CD4-positive, alpha-beta T cell treated with Interleukin-2 at 100 ng/mL for 4 hours (primary cell): ENCODE data around the gene AP4S1.
"Not testable (repeated sequence)": the region's sequence is repeated elsewhere in the genome, so short reads cannot be mapped to it uniquely, and the experiment has no call there.

ENCODE experiments used
- DNase-seq: peaks from one replicate; pipeline ENCODE4 v3.0.0-alpha.2; 2020; ENCODE audit warnings: low spot score

The AP4S1 gene

DNA sequence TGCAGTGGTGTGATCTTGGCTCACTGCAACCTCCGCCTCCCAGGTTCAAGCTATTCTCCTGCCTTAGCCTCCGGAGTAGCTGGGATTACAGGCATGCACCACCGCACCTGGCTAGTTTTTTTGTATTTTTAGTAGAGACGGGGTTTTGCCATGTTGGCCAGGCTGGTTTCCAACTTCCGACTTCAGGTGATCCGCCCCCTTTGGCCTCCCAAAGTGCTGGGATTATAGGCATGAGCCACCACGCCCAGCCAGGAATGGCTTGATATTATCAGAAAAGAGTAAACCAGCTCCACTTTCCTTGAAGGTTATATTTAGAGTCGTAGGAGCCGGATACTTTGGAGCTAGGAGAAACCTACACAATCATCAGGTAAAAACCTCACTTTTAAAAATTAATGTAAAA is 61.0 kb downstream of the AP4S1 start:
- DNase-seq = not testable (repeated sequence)

DNA sequence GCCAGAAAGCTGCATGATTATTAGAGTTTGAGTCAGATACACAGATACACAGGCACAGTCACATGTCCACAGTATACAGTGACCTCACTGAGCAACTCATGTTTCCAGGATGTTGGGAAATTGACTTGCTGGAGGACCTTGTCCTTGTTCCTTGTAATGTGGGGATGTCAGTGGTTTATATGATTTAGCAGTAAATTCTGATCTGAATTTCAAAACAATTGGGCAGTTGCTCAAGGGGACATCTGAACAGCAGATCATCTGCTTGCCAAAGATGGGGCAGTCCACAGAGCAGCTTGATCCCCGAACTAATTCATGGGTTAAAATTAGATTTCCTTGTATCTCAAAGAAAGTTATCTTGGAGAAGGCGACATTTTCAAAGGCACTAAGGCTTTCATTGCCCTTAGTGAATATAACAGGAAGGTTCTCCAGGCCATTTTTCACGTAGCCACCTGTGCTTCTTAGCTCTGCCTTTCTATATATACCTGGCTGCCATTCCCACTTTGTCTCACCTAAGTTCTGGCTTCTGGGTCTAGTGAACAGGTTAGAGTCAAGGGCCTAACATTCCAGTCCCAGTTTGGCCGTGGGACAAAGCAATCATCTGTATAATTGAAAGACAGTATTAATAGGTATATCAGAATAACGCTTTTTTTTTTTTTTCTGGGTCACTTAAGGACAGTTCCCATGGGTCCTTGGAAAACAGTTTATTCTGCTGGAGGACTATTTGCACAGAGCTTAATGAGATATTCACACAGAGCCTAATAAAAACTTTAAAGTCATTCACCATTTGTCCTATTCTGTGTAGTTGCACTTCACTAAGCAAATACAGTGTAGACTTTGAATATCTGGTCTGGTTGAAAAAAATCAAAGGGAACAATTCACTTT is 65.7 kb downstream of the AP4S1 start:
- DNase-seq = no peak

DNA sequence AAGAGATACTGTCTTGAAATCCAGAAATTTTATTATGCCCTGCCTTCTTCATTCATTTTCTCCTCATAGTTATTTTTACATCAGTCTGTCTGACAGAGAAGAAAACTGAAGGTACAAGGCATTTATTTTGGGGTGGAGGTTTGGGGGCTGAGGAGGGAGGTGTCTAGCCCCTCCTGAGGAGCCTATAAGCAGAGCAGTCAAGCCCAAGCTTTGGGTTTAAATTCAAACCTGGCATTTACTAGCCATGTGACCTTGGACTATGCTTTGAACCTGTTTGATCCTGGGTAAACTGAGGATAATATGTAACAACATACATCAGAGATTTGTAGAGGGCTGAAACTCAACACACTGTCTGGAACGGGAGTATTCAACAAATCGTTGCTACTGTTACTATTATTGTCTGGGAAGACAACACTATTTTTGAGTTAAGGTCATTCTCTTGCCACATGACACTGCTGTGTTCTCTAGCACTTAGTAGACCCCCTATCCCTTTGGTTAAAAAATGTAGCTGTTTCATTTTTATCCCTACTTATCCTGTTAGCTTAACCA is 66.8 kb downstream of the AP4S1 start:
- no peak for DNase-seq

DNA sequence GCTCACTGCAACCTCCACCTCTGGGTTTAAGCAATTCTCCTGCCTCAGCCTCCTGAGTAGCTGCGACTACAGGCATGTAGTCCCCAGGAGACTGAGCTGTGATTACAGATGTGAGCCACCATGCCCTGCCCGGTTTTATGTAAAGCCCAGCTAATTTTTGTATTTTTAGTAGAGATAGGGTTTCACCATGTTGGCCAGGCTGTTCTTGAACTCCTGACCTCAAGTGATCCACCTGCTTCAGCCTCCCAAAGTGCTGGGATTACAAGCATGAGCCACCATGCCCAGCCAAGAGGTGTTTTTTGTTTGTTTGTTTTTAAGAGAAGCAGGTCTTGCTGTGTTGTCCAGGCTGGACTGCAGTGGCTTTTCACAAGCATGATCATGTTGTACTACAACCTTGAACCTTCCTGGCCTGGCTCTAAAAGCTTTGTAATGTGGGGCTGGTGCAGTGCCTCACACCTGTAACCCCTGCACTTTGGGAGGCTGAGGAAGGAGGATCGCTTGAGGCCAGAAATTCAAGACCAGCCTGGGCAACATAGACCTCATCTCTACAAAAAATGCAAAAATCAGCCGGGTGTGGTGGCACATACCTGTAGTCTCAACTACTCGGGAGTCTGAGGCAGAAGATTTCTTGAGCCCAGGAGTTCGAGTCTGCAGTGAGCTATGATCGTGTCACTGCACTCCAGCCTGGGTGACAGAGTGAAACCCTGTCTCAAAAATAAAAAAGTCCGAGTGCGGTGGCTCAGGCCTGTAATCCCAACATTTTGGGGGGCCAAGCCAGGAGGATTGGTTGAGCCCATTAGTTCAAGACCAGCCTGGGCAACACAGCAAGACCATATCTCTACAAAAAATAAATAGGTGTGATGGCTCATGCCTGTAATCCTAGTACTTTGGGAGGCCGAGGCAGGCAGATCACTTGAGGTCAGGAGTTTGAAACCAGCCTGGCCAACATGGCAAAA is 68.7 kb downstream of the AP4S1 start:
- not testable (repeated sequence) for DNase-seq

DNA sequence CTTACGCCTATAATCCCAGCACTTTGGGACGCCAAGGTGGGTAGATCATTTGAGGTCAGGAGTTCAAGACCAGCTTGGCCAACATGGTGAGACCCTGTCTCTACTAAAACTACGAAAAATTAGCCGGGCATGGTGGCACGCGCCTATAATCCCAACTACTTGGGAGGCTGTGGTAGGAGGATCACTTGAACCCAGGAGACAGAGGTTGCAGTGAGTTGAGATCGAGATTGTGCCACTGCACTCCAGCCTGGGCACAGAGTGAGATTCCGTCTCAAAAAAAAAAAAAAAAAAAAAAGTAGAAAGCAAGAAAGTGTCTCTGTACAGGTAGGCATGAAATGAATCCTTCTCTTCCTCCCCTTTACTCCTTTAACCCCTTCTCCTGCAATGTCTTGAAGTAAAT is 70.4 kb downstream of the AP4S1 start:
- not testable (repeated sequence) for DNase-seq

DNA sequence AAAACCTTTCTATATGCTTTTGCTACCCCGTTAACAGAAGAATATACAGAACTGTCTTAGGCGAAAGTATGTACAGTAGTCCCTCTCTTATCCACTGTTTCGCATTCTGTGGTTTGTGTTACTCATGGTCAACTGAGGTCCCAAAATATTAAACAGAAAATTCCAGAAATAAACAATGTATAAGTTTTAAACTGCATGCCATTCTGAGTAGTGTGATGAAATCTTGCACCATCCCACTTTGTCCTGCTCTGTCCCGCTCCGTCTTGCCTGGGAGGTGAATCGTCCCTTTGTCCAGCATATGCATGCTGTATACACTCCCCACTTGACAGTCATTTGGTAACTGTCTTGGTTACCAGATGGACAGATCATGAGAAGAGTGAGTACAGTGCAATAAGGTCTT is 70.8 kb downstream of the AP4S1 start:
- DNase-seq = no peak

DNA sequence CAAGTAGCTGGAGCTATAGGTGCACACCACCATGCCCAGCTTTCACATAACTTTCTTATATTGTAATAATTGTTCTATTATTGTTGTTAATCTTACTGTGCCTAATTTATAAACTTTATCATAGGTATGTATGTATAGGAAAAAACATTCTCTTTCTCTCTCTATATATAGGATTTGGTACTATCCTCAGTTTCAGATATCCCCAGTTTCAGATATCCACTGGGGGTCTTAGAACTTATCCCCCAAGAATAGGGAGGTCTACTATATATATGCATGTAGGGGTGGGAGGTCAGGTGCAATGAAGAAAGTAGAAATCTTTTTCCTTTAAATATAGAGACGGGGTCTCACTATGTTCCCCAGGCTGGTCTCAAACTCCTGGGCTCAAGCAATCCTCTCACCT is 71.6 kb downstream of the AP4S1 start:
- DNase-seq = no peak

DNA sequence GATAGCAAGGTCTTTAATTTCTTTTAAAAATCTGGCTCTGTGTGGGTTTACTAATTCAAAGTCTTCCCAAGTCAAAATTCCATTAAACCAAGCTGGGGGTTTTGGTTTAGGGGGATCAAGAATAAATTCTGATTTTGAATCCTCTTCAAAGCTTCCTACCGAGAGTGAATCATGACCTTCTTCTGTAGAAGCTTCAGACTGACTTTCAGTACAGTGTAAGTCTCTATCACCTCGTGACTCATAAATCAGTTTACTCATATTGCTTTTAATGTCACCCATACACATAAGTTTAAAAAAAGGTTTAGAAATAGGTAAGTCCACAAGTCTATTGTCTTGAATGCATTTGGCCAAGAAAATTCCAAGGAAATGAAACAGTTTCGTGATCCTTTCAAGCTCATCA is 81.3 kb downstream of the AP4S1 start:
- DNase-seq = no peak

DNA sequence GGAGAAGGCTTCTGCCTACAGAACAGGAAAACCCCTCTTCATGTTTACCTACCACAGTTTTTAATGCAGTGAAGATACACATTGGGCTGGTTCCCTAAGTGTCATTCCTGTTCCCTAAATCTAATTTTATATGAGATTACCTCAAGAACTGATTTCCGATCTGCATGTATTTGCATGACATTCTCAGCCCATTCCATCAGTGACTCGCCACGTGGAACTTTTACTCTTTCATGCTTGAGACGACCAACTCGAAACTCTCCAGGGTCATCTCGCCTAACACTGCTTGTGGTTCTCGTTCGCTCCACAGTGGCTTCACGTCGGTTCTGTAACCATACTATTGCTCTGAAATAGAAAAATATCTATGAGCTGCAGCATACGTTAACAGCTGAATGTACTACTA is 83.8 kb downstream of the AP4S1 start:
- no peak for DNase-seq

DNA sequence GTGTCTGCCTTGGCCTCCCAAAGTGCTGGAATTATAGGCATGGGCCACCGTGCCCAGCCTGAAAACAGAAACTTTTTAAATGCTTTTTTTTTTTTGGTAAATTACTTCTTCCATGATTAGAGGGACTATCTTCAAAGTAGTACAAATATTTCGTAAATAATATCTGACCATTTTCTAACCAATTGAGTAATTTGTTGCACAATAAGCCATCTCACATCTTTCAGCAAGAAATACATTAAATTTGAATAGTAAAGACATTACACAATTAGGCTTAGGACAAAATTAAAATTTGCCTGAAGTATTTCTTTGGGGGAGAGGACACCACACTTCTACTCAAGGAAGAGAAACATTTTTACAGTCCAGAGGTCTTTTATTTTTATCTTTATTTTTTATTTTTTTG is 85.4 kb downstream of the AP4S1 start:
- no peak for DNase-seq

DNA sequence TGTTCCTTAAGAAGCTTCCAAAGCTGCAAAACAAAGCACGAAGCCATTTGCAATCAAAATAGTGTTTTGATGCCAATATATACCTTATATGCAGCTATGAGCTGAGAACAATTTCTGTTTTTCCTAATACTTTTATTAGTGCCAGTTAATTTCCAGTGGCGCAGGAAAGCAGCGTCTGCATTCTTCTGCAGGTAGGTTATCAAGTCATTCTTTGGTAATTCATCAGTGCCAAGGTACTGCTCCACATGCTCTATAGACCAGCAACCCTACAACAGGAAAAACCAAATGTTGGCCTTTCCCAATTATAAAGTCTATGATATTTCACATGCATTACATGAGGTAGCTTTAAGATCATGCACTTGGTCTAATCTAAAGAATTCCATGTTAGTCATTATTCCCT is 88.3 kb downstream of the AP4S1 start:
- no peak for DNase-seq

DNA sequence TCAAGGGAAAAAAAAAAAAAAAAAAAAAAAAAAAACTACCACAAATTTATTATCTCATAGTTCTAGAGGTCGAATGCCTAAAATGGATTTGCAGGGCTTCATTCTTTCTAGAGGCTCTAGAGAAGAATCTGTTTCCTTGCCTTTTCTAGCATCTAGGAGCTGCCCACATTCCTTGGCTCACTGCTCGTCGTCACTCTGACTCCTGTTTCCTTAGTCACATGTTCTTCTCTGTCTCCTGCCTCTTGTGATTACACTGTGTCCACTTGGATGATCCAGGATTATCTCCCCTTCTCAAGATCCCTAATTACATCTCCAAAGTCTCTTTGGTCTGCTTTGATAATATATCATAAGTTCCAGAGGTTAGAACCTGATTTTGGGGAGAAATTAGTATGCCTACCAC is 93.4 kb downstream of the AP4S1 start:
- no peak for DNase-seq

DNA sequence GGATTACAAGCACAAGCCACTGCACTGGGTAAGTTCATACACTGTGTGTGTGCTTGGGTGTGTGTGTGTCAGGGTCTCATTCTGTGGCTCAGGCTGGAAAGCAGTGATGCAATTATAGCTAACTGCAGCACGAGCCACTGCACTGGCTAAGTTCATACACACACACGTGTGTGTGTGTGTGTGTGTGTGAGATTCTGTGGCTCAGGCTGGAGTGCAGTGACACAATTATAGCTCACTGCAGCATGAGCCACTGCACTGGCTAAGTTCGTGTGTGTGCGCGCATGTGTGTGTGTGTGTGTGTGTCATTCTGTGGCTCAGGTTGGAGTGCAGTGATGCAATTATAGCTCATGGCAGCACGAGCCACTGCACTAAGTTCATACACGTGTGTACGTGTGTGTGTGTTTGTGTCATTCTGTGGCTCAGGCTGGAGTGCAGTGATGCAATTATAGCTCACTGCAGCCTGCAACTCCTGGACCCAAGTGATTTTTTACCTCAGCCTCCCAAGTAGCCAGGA is 96.7 kb downstream of the AP4S1 start:
- DNase-seq = no peak

DNA sequence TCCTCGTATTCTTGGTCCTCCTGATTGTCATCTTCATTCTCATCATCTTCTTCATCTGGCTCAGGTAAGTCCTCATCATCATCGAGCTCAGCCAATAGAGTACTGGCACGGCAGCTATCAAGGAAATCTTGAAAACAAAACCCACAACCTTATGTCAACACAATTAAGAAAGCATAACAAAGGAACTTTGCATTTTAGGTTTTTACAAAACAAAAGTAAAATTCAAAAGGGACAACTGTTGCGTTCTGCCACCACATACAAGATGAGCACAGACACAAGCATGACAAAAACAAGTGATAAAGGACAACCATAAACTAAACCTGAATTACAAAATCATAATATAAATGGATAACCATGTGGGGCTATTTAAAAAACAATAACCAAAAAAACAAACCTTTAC is 97.5 kb downstream of the AP4S1 start:
- no peak for DNase-seq

DNA sequence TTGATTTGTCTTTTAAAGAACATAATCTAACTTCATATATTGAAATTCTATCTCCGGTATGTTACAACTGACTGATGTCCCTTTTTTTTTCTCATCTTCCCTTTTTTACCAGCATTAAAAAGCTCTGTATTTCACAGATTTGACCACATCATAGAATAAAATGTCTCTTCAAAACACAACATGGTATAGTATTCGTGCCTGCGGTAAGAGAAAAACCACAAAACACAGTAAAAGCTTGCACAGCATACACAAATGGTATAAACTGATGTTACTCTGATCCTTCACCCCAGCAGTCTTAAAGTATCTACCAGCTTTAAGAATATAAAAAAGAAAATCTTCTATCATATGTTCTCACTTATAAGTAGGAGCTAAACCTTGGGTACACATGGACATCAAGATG is 98.7 kb downstream of the AP4S1 start:
- DNase-seq = peak; percentile 67

DNA sequence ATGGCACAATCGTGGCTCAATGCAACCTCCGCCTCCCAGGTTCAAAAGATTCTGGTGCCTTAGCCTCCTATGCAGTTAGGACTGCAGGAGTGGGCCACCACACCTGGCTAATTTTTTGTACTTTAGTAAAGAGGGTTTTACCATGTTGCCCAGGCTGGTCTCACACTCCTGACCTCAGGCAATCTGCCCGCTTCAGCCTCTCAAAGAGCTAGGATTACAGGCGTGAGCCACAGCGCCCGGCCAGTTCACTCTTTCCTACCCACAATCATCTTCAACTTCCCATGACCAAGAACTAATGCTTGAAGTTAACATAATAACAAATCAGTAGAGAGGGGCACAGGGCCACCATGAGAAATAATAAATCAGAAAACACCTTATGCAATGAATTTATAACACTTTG is 99.8 kb downstream of the AP4S1 start:
- DNase-seq = no peak

DNA sequence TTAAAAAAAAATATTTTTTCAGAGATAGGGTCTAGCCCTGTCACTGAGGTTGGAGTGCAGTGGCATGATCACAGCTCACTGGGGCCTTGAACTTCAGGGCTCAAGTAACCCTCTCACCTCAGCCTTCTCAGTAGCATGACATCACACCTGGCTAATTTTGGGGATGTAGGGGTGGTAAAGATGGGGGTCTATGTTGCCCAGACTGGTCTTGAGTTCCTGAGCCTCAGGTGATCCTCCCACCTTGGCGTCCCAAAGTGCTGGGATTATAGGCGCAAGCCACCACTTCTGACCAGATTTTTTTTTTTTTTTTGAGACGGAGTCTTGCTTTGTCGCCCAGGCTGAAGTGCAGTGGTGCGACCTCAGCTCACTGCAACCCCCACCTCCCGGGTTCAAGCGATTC is 101.2 kb downstream of the AP4S1 start:
- no peak for DNase-seq

DNA sequence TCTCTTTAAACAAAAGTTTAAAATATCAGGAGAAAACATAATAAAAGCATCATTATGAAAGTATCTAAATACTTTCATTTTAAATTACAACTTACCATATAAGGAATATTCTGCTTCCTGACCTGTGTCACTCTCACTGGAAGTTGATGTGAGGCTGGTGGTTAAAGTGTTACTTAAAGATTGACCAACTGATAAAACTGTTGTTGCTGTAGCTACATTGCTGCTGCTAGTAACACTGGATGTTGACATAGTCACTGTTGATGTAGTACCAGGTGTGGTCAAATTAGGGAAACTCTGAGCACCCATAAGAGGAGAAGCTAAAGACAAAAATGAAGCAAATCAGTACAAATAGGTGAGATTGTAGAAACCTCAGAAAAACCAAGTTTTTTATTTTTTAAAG is 102.2 kb downstream of the AP4S1 start:
- peak; percentile 84 for DNase-seq

DNA sequence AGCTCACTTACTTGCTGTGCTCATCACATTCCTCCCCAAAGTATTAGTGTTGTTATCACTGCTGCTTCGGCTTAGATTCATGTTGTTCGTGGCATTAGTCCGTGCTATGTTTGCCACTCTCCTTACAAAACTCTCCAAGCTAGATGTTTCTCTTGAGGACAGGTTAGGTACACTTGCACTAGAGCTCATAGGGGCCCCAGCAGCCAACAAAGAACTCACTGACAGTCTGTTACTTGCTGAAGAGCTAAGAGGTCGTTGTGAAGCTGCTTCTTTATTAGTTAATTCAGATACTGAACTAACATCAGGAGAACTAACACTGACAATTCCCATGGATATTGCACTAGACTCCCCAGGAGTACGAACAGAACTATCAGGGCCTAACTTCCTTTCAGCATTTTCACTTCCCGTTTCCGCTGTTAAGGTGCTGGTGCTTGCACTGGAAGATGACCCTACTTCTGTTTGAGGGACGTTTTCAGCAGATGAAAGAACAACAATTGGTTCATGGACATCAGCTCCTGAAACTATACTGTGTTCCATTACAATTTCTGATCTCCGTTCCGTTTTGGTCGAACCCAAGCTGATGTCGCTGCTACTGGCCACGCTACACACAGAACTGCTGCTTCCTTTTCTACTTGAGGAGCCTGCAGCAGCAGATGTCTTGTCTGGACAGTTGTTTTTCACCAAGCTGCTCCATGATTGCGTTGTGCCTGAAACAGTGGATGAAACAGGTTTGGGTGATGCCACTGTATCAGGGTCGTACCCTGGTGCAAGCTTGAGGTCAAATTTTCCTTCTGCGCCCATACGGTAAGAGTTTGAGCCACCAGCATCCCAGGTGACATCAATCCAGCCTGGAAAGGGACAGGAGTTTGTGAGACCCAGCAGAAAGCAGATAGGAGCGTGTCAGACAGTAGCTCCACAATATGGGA is 103.4 kb downstream of the AP4S1 start:
- DNase-seq = no peak

DNA sequence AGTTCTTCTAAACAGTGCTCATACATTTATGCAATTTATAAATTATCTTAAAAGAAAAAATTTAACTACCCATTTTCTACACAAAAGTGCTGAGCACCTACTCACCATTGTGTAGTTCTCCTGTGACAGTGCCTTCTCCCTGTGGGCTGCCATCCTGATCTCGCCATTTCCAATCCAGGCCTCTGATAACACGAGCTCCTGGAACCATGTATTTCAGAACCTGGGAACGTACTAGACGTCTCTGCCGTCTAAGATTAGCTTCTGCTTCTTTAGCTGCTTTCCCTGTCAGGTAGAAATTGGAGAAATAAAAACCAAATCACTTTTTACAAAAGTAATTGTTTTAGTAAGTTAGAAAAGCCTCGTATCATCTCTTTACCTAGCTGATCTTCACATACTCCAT is 107.7 kb downstream of the AP4S1 start:
- no peak for DNase-seq

DNA sequence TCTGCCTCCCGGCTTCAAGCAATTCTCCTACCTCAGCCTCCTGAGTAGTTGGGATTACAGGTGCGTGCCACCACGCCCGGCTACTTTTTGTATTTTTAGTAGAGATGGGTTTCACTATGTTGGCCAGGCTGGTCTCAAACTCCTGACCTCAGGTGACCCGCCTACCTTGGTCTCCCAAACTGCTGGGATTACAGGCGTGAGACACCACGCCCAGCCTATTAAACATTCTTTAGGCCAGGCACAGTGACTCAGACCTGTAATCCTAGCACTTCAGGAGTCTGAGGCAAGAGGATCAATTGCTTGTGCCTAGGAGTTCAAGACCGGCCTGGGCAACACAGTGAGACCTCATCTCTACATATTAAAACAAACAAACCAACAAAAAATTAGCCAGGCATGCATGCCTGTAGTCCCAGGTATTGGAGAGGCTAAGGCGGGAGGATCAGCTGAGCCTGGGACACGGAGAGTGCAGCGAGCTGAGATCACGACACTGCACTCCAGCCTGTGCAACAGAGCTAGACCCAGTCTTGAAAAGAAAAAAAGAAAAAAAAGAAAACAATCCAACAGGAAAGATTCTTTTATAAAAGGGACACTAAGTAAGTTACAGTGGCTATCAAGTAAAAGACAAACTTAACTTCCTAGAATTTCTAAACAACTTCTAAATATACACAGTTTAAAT is 111.9 kb downstream of the AP4S1 start:
- DNase-seq = no peak
